ENCODE data around the gene RFX5. TPM values are rescaled to one million over a fixed set of nuclear protein-coding genes. Genes with fewer than 3 reads are reported as not detected.

Gene RFX5
- polyA plus RNA-seq, 2 of the 4 experiments (the other 2 are of a cell fraction) = 55.9 to 60.1 TPM

GRCh38 chr1:151318975-151319374, 28.1 kb downstream of the RFX5 start:
- Histone ChIP-seq H3K9me3 (no peaks in the 10 kb centered on the region), H3K4me3 (no peak overlapping the region), H3K4me1 (peaks cover 10% of the 10 kb centered on the region), H3K27ac (no peak overlapping the region), H3K4me2 (no peak overlapping the region)
- no peak for DNase-seq (ENCODE audit: low read depth in 1 of 2, low spot score in 1 of 2)
- no peak for ATAC-seq
- CTCF ChIA-PET = interaction anchor here (42.1 kb wide), 1 partner anchor 22 kb away, joined by 831 read pairs; no protein-coding TSS in a partner anchor
- 84% methylated on average over 3 of the region's 3 CpGs for WGBS (ENCODE audit: missing lambda C conversion rate)
- no peak for TF ChIP-seq ZSCAN20 (CRISPR knock-in tag; IDR thresholded peaks at IDR 0.05)
- no peak for TF ChIP-seq ZNF302 (CRISPR knock-in tag; IDR thresholded peaks at IDR 0.05)
- no peak for TF ChIP-seq POLR2A (IDR thresholded peaks at IDR 0.05; ENCODE audit: low read length)
- TF ChIP-seq EHMT2 (IDR thresholded peaks at IDR 0.05; ENCODE audit: low read depth) = no peak
- no peak for TF ChIP-seq RFX5 (IDR thresholded peaks at IDR 0.05)
- TF ChIP-seq FOSB (CRISPR knock-in tag; IDR thresholded peaks at IDR 0.05) = no peak
- TF ChIP-seq NFE2L2 (conservative IDR thresholded peaks at IDR 0.05; ENCODE audit: low read length) = no peak
- no peak for TF ChIP-seq FOSL2 (IDR thresholded peaks at IDR 0.05)
- TF ChIP-seq FOSL2 (CRISPR knock-in tag; IDR thresholded peaks at IDR 0.05) = no peak
- TF ChIP-seq CHD4 (IDR thresholded peaks at IDR 0.05; ENCODE audit: borderline replicate concordance) = no peak
- no peak for TF ChIP-seq CBX2 (IDR thresholded peaks at IDR 0.05; ENCODE audit: borderline replicate concordance, low read depth)
- POLR2A ChIA-PET = no interaction called here
- FAIRE-seq = no peak

- FAIRE-seq (no peak), ATAC-seq (no peak), DNase-seq (ENCODE audit: low read depth in 1 of 2, low spot score in 1 of 2) (no peak)
- peaks cover 41% of the 10 kb centered on the region for H3K4me1 ChIP-seq
- CTCF ChIA-PET = interaction anchor here (0.5 to 42.1 kb wide), 5 partner anchors 10 to 244 kb away, joined by 3 to 831 read pairs (median 9); partner anchors contain the start of gene PI4KB
- 96% methylated on average over 17 of the region's 17 CpGs for WGBS (ENCODE audit: missing lambda C conversion rate)
- H3K4me2 ChIP-seq = no peak overlapping the region
- POLR2A ChIA-PET = interaction anchor here (1.4 kb wide), 1 partner anchor 12 kb away, joined by 4 read pairs; no protein-coding TSS in a partner anchor
- no peak for TF ChIP-seq POLR2AphosphoS2 (conservative IDR thresholded peaks at IDR 0.05; ENCODE audit: low read length)
- TF ChIP-seq ZC3H11A (IDR thresholded peaks at IDR 0.05) = no peak
- no peak for TF ChIP-seq RARB (CRISPR knock-in tag; IDR thresholded peaks at IDR 0.05)
- no peak for TF ChIP-seq REST (IDR thresholded peaks at IDR 0.05)
- TF ChIP-seq PHF8 (IDR thresholded peaks at IDR 0.05; ENCODE audit: borderline replicate concordance, low read depth) = no peak
- TF ChIP-seq CEBPB (IDR thresholded peaks at IDR 0.05) = no peak
- no peak for TF ChIP-seq FOSB (CRISPR knock-in tag; IDR thresholded peaks at IDR 0.05)
- no peak for TF ChIP-seq HEYL (CRISPR knock-in tag; IDR thresholded peaks at IDR 0.05)
- TF ChIP-seq CHD4 (IDR thresholded peaks at IDR 0.05; ENCODE audit: borderline replicate concordance) = no peak
- TF ChIP-seq ZSCAN20 (CRISPR knock-in tag; IDR thresholded peaks at IDR 0.05) = no peak
- TF ChIP-seq JUN (IDR thresholded peaks at IDR 0.05) = no peak
- no peak for TF ChIP-seq KDM1A (IDR thresholded peaks at IDR 0.05; ENCODE audit: low read depth)
- no peak for TF ChIP-seq RNF2 (IDR thresholded peaks at IDR 0.05; ENCODE audit: borderline replicate concordance, low read depth)
- no peak for TF ChIP-seq FOXS1 (CRISPR knock-in tag; IDR thresholded peaks at IDR 0.05)
- no peak for TF ChIP-seq HOXB5 (CRISPR knock-in tag; IDR thresholded peaks at IDR 0.05)
- no peak for TF ChIP-seq BCL3 (IDR thresholded peaks at IDR 0.05)
- TF ChIP-seq SMC3 (IDR thresholded peaks at IDR 0.05) = no peak
- TF ChIP-seq PBX3 (IDR thresholded peaks at IDR 0.05) = no peak
- TF ChIP-seq MAX (IDR thresholded peaks at IDR 0.05) = no peak
- TF ChIP-seq ZNF302 (CRISPR knock-in tag; IDR thresholded peaks at IDR 0.05) = no peak
- H3K4me3 ChIP-seq = no peak overlapping the region
- H3K27ac ChIP-seq = no peak overlapping the region
- H3K9me3 ChIP-seq = no peaks in the 10 kb centered on the region
Observed at GRCh38 chr1:151315565-151316235, 31.4 kb downstream of the RFX5 start.
